ENCODE data around the gene COX19. TPM values are rescaled to one million over a fixed set of nuclear protein-coding genes. Genes with fewer than 3 reads are reported as not detected.

The COX19 gene
- total RNA-seq, 1 experiment from 2014 or later, result 12.3 TPM

GRCh38 chr7:975702-976473 is 539 bp upstream of the COX19 start:
- H3K79me2 ChIP-seq (ENCODE audit: insufficient read depth, low read length), result peaks cover 2% of the 10 kb centered on the region; the same call in 1 of the 2 replicates
- Mint-ChIP-seq H3K27me3 (ENCODE audit: low read depth) (no peaks in the 10 kb centered on the region; the same call in 1 of the 2 replicates), H3K4me1 (peaks cover 6 to 20% of the 10 kb centered on the region in 2 experiments; a peak in 3 of 4 replicates), H3K9me3 (no peaks in the 10 kb centered on the region), H3K36me3 (ENCODE audit: insufficient read depth in 1 of 3, low read depth in 3 of 3) (peaks cover 5 to 22% (median 20%) of the 10 kb centered on the region in 3 experiments; a peak in 6 of 7 replicates), H3K4me3 (peak overlapping the region; percentile 70 to 90), H3K27ac (no peak overlapping the region)
- no peak overlapping the region for H2BK5ac ChIP-seq (ENCODE audit: insufficient read length, low read length)
- no peaks in the 10 kb centered on the region for H4K20me1 ChIP-seq (ENCODE audit: control insufficient read depth, insufficient read depth, insufficient read length)
- no peak overlapping the region for H3K56ac ChIP-seq (ENCODE audit: insufficient read length, low read depth, low read length)
- no peak overlapping the region for H4K91ac ChIP-seq (ENCODE audit: insufficient read length, low read depth, low read length)
- no peak overlapping the region for H4K5ac ChIP-seq (ENCODE audit: insufficient read length, low read depth, low read length)
- no peak overlapping the region for H2BK20ac ChIP-seq (ENCODE audit: low read depth, low read length, poor library complexity, severe bottlenecking)
- H3T11ph ChIP-seq (ENCODE audit: low read length), result no peak overlapping the region
- H3K27ac ChIP-seq (ENCODE audit: insufficient read length, low read depth, low read length), result no peak overlapping the region
- no peak overlapping the region for H2BK120ac ChIP-seq (ENCODE audit: low read depth, low read length, poor library complexity, severe bottlenecking)
- no peak overlapping the region for H2BK15ac ChIP-seq (ENCODE audit: low read depth, low read length)
- DNase-seq, result no peak
- no peak overlapping the region for H2BK12ac ChIP-seq (ENCODE audit: insufficient read length, low read depth, low read length)
- peaks cover 3% of the 10 kb centered on the region for H3K23me2 ChIP-seq (ENCODE audit: insufficient read length, low read depth, low read length, poor library complexity, severe bottlenecking)
- H3K4me1 ChIP-seq (ENCODE audit: insufficient read depth, low read length), result no peaks in the 10 kb centered on the region
- H4K8ac ChIP-seq (replicated peaks; ENCODE audit: insufficient read length, low read depth, low read length), result no peak overlapping the region
- H3K27me3 ChIP-seq (ENCODE audit: insufficient read depth, low read length), result no peaks in the 10 kb centered on the region
- H3K18ac ChIP-seq (ENCODE audit: insufficient read length, low read depth, low read length), result no peak overlapping the region
- H3K4ac ChIP-seq (ENCODE audit: low read depth, low read length), result no peak overlapping the region
- H3K9ac ChIP-seq (ENCODE audit: extremely low read depth, insufficient read length, low read length), result no peak overlapping the region
- H3K9me3 ChIP-seq (ENCODE audit: control insufficient read depth, low read depth, low read length), result no peaks in the 10 kb centered on the region
- peak overlapping the region; percentile 68 for H3K4me2 ChIP-seq (ENCODE audit: insufficient read depth, insufficient read length, low read length)
- H3K23ac ChIP-seq (ENCODE audit: insufficient read length, low read depth, low read length), result no peak overlapping the region
- no CpG with 5 or more reads among the region's 28 CpGs for WGBS (ENCODE audit: extremely low coverage, insufficient read length, low lambda C conversion rate)
- H2AFZ ChIP-seq (ENCODE audit: low read length), result no peak overlapping the region
- TF ChIP-seq CTCF (conservative IDR thresholded peaks at IDR 0.05), result no peak
- no peak overlapping the region for H3K14ac ChIP-seq (ENCODE audit: insufficient read depth, low read length)
- no peak overlapping the region for H2AK5ac ChIP-seq (ENCODE audit: insufficient read length, low read length)
- no peaks in the 10 kb centered on the region for H3K79me1 ChIP-seq (ENCODE audit: insufficient read depth, low read depth, low read length, poor library complexity, severe bottlenecking)

All from H9 (cell line).